22Rv1 (cell line): Measurements from ENCODE around the gene IGF1.

Experiments
- ZFX ChIP-seq: fragments of 450-650 bp; IDR thresholded peaks from 2 replicates; pipeline ENCODE4 v1.6.1; 2017; ENCODE audit warnings: antibody characterized with exemption, borderline replicate concordance
- TF ChIP-seq, protein P1 (sequence below): fragments of 450-650 bp; IDR thresholded peaks from 2 replicates; pipeline ENCODE4 v1.5.1; 2017; ENCODE audit warnings: mild to moderate bottlenecking

DNA sequence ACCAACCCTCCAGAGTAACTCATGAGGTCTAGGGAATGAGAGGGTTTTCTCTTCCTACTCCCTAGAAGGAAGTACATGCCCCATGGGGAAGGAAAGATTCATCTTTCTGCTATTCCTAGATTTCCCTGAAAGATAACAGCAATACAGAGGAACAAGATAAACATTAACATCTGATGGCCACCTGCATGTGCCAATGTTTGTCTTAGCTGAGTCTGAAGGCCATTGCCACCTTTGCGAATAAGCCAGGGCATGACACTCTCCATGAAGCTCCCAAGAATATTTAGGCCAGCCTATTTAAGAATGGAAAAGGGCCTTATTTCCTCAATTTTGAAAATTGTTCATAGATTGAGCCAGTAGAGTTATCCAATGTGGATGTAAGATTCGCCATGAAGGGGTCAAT lies 26.0 kb downstream of the IGF1 start:
- TF ChIP-seq, protein P1, sequence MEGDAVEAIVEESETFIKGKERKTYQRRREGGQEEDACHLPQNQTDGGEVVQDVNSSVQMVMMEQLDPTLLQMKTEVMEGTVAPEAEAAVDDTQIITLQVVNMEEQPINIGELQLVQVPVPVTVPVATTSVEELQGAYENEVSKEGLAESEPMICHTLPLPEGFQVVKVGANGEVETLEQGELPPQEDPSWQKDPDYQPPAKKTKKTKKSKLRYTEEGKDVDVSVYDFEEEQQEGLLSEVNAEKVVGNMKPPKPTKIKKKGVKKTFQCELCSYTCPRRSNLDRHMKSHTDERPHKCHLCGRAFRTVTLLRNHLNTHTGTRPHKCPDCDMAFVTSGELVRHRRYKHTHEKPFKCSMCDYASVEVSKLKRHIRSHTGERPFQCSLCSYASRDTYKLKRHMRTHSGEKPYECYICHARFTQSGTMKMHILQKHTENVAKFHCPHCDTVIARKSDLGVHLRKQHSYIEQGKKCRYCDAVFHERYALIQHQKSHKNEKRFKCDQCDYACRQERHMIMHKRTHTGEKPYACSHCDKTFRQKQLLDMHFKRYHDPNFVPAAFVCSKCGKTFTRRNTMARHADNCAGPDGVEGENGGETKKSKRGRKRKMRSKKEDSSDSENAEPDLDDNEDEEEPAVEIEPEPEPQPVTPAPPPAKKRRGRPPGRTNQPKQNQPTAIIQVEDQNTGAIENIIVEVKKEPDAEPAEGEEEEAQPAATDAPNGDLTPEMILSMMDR: no peak
- no peak for TF ChIP-seq ZFX
